HG03460 (cell line): ENCODE data around the gene DGKI.

ENCODE experiments used
- ATAC-seq: cut with Tn5 transposase; IDR thresholded peaks from one replicate; pipeline ENCODE4 v1.9.1; 2021; ENCODE audit not compliant: unreplicated experiment

The DGKI gene

DNA sequence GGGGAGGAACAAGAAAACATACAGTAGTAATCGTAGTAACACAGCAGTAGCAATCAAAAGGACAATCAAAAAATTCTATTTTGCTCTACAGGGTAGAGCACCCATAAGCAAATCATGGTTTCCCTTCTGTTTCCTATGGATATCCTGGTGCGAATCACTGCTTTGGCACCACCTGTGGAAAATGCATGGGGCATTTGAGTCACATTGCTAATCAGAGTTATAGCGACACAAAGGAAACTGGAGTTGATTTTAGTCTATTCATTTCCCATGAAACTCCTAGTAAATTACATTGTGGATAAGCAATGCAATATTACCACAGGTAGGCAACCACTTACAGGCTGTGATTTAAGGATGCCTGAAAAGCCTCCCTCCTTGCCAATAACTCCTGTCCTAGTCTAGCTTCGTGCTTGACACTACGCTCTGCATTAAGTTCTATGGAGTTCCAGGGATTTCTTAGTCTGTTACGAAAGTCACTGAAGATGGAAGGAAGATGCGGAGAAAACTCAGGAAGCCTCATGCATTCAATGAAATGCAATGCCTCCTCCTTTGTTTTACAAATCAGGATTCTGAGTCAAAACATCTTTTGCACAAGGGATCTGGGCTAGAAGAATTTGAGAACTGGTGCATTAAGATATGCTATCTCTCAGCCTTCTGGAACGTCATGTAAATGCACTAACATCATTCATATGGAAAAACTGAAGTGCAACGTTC, 188.4 kb downstream of the DGKI start:
- ATAC-seq = no peak

DNA sequence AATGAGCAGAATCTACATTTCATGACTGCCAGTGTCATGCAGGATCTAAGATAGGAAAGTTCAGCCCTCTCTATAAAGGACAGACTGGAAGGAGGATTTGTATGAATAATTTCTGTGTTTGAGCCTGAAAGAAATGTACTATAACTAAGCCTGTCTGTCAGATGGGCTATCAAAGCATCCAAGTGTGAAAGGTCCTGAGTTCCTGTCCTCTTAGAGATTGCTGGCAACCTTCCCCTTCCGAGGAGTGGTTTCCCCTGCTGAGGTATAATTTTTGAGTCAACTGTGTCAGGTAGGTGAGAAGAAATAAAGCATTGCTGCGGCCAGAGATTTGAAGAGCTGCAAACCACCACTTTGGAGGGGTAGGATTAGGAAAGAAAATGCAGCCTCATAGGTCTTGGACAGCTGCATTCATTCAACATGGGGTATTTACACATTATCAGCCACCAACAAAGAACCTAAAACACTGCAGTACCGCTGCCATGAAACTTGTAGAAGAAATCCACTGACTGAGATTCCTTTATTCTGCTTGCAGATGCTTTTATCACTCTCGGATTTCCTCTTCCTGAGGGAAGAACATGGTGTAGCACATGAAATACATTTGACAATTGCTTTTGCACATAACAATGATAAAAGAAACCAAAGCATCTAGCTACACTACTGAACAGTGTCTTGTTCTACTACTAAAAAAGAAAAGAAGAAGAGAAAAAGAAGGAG, 189.1 kb downstream of the DGKI start:
- ATAC-seq = no peak

DNA sequence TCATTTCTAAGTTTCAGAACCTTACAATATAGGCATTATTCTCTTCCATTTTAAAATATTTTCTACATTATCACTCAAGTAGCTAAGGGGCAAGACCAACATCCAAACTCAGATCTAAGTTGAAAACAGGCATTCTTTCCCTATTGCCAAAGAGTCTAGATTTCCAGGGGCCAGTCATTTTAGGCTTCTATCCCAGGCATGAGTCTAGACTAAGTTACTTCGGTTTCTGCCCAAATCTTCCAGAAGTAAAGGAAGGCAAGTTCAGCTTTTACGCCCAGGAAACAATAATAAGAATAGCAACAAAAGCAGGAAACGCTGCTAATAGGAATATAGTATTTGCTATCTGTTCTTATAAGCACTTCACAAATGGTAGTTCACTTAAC, 189.9 kb downstream of the DGKI start:
- no peak for ATAC-seq

DNA sequence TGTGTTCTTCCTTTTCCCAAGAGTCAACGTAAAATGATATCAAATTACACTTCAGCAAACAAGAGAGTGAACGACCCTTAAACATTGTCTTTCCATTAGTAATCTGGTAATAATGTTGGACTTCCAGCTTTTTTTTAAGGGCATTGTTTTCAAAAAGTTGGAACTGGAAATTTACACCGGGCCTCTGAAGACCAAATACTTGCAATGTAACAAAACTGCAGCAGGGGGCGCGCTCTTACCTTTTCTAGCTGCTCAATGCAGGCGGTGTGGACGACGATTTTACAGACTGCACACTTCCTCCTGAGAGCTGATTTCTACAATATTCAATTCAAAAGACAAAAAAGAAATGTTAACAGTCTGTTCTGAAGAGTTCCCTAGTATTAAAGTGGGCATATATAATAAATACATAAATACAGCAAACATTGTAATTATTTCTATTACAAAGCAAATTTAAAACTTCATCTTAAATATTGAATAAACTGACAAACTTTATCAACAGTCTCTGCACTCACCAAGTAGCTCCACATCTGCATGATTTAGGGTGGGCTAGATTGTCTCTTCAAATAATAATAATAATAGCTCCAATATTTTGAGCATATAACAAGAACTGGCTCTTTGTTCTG, 190.4 kb downstream of the DGKI start:
- ATAC-seq = peak; percentile 85

DNA sequence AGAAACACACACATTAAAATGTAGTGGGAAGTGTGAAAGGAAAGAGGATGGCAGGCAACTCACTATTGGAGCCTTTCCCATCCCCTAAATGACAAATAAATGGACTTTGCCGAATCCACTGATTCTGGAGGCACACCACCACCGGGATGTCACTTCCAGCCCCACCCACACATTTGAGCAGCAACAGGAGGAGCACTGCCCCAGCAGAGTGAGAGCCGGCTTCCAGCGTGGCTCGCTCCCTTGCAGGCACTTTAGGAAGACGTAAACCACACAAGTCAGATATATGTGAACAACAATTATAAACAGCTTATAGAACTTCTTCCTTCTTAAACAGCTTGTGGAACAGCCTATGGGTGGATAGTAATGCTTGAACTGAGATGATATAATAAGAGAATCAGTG, 191.0 kb downstream of the DGKI start:
- peak; percentile 19 for ATAC-seq

DNA sequence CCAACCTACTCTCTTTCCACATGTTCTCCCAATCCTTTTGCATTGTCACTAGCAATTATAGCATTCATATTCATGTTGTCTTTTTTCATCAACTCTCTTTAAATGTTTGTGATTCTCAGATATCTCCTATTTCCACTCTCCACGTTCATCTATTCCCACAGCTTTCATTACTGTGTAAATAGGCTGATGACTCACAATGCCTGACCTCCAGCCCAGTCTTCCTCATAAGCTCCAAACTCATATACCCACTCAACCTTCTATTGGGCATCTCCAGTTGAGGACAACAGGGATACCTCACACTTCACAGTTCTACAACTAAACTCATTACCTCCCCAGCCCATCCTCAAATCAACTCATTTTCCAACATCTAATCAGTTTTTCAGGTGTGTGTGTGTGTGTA, 194.1 kb downstream of the DGKI start:
- ATAC-seq = no peak

DNA sequence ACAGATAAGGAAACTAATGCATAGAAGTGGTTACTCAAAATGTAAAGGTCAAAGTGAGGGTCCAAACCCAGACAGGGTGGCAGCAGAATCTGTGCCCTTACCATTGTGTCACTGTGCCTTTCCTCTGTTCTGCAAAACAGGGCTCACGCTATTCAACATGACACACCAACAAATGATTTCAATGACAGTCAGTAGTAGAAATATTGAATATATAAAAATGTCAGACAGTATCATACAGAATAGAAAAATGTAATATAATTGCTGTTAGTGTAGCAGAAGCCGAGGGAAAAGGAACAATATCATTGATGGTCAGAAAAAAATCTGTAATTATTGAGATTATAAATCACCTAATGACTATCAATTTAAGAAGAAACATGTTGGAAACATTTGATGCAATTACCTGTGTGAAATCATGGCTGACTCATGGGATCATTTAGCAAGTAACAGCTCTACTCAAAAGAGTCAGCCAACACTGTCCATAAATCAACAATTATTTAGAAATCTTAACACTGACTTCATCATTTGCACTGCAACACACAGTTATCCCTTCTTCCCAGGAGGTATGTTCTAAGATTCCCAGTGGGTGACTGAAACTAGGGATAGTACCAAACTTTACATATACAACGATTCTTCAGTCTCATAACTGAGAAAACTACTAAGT, 198.7 kb downstream of the DGKI start:
- no peak for ATAC-seq

DNA sequence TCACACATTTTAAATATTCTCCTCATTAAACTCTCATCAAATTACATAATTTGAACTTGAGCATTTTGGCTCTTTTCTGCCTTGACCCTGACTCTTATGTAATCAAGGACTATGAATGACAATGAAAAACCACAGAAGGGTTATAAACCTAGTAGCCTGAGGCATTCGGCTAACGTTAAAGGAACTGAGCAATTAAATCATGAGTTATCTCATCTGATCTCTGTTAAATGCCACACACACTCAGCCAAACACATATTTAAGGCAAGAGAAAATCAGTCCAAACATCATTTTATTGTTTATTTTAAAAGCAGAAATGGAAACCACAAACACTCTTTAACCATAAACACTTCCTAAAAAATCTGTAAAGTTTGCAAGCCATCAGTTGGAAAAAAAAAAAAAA, 204.3 kb downstream of the DGKI start:
- no peak for ATAC-seq

DNA sequence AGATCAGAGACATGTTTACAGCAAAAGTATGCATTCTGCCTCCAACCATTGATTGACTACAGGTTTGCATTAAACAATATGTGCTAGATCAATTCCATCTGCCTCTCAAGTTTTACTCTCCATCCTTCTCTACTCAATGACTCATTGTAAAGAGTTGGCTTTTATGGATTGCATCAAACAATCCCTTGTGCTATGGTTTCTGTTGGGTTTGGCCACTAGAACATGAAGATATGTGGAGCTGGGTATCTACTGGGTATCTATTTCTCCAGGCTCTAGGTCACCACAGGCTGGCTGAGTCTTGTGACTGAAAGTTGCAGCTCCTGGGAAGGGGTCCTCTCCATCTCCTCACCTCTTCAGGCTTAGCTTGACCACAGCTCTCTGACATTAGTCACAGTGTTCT, 204.7 kb downstream of the DGKI start:
- no peak for ATAC-seq

DNA sequence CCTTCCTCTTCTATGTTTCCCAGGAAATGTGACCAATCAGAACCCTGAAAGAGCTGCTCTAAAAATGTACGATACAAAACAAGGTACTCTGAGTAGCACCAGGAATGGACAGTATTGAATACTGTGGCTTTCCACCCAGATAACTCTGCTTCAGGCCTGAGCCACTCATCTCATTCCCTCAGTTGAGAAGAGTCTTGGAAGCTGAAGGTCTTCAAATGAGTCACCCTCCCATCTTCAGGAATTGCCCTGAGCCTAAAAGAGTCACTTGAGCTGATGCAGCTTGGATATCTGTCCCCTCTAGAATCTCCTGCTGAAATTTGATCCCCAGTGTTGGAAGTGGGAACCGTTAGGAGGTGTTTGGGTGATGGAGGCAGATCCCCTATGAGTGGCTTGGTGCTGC, 210.4 kb downstream of the DGKI start:
- no peak for ATAC-seq

DNA sequence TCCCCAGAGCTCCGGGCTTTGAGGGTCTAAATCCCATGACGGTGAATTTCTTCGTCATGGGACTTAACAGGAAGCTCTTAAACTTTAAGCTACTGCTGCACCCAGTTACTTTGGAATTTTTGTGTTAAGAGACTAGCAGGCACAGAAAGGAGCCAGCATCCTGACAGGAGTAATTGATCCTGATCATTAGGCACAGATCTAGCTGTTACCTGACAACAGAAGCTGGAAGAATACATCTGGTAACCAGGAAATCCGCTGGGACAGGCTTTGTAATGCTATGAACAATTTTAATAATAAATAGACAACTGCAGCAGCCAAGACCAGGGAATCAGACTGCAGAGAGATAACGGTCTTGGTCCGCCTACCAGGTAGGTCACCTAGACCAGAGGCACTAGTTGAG, 210.9 kb downstream of the DGKI start:
- ATAC-seq = no peak

DNA sequence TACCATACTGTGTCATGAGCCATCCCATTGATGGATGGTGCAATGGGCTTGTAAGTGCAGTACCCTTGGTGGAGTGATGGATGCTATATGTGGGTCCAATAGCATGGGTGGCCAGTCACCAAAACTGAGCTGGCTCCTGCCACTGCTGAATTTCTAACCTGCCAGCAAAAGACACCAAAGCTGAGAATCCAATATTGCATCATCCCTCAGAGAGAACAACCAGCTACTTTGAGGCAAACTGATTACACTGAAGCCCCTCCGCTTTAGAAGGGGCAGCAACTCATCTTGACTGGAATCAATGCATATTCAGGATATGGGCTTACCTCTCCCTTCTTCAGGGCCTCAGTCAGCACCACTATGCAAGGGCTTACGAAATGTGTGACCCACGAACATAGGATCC, 211.6 kb downstream of the DGKI start:
- ATAC-seq = no peak

DNA sequence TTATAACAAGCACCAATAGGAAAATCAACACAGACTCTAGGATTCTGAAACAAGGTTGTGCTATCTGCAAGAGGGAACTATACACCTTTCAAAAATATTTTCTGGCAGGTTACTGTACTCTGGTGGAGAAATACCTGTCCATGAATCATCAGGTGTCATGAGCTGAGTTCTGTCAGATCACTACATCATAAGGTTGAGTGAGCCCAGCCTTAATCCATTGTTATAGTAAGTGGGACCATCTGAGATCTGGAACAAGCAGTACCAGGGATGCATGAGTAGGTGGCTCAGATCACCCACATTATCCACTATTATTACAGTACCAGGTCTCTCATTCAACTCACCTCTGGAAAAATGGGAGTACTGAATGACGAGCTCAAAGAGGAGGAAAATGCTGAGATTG, 212.4 kb downstream of the DGKI start:
- ATAC-seq = no peak

DNA sequence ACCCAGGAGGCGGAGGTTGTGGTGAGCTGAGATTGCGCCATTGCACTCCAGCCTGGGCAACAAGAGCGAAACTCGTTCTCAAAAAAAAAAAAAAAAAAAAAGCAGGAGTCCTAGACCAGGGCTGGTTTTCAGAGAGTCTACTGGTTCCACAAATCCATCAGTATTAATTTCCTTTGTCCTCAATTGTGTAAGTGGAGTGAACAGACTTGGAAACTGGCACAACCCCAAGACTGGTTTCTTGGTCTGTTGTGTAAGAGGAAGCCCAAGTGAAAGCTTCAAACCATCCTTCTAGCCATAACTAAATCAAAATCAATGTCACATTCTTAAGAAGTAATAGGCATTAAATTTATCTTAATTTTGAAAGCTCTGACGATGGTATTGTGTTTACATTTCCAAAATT, 213.6 kb downstream of the DGKI start:
- ATAC-seq = no peak

DNA sequence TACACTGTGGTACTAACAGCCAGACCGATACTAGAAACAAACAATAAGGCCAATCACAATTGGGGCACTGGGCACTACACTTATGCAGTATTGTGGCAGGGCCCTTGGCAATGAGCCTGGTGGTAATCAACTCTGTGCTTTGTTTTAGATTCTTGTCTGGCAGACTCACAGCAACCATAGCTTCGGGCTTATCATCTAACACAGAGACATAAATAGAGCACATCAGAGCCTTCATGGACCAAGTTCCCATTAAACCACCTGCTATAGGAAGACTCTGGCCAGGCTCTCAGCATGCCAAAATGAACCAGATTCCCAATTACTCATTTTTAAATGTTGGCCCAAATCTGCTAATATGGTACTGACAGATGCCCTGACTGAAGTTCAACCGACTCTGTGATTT, 218.6 kb downstream of the DGKI start:
- no peak for ATAC-seq

DNA sequence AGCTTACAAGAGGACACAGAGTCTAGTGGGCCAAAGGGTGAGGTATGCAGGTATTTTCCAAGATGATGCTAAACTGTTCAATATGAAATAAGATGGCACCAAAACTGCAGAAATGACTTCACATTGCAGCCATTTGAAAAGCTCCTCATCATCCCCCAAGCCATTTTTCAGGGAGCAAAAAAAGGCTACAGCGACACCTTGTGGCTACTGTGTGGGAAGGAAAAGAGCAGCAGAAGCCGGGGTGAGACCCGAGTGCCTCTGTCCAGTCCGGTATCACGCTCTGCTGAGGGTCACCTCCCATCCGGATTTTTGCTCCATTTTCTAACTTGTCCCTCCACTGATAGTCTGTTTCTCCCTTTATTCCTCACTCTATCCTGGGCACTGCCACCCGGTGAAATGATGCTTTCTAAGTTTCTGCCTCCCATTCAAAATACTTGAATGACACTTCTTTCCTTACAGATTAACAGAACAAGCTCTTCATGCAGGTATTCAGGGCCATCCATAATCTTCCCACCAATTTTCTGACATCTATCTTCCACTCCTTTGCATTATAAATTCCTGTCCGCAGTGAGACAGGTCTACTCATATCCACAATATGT, 220.2 kb downstream of the DGKI start:
- ATAC-seq = peak; percentile 76

DNA sequence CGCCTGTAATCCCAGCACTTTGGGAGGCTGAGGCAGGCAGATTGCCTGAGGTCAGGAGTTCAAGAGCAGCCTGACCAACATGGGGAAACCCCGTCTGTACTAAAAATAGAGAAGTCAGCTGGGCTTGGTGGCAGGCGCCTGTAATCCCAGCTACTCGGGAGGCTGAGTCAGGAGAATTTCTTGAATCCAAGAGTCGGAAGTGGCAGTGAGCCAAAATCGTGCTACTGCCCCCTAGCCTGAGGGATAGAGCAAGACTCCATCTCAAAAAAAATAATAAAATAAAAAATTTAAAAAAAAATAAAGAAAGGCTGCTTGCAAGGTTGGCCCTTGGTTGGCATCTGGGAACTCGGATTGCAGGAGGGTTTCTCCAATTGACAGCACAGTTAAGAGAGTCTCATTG, 221.6 kb downstream of the DGKI start:
- no peak for ATAC-seq

DNA sequence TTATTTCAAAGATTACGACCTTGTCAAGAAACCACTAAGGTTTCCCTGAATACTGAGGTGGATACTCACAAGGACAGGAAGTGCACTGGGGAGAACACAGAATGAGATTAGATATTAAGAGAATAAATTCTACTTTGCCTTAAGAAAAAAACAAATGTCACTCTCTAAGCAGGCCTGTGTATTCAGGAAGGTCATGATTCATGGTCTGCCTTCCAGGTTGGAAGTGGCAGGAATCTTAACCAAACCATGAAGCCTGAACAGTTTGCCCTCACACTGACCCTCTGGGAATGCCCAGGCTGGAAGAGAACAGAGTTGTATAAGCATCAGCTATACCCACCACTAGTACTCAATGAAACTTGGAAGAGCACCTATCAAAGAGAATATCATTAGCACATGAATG, 227.6 kb downstream of the DGKI start:
- ATAC-seq = no peak

DNA sequence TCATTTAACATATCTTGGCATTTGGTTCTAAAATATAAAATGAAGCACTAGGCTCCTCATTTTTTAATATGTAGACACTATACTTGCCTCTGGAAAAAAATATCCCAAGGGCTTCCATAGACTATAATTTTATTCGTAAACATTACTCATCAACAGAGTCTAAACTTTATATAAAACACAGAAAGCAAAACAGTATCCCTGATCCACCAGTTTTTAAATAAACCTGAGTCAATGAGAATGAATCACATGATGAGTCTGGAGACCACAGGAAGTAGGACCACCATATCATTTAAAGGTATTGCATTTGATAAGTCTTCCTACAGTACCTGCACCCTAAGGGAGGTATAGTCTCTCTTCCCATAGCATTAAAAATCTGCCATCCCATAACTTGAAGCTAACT, 228.0 kb downstream of the DGKI start:
- no peak for ATAC-seq

DNA sequence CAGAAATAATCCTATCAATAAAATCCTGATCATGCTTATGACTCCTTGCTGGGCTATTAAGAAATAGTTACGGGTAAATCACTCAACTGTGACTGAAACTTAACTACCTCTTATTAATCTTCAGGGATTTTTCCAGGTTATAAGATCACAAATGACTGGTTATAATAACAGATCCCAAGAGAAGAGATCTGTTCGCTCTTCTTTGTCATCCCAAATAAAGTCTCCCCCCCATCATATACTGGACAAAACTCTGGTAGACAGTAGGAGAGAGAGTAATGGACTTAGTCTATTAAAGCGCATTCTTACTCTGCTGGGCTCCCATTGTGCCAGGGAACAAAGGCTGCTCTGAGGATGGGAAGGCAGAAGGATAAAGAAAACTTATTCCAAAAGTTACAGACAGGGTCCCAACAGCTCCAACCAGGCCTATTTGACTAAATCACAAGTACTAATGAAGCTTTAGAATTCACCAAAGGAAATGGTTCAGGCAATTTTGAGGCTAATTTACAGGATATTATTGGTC, 233.7 kb downstream of the DGKI start:
- ATAC-seq = no peak

DNA sequence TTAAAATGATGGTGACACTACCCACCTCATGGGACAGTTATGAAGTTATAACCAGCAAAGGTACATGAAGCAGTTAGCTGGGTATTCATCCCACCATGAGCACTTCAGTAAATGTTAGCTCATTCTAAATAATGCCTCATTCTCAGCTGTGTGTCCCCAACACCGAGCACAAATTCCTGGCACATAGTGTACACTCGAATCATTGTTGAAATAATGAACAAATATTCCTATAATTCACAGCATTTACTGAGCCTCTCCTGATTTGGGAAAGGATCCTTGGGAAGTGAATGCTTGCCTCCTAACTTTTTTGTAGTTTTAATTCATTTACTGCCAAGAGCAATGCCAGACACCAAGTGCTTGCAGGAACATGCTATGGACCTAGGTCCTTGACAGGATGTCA, 235.2 kb downstream of the DGKI start:
- no peak for ATAC-seq
